GM23248 (cell line): ENCODE results near the gene ZC3HAV1.

Source experiments
- EZH2 ChIP-seq: fragments of 200-600 bp; sonication (generic); IDR thresholded peaks from 2 replicates; pipeline ENCODE4 v1.6.1; 2018; ENCODE audit warnings: antibody characterized with exemption, mild to moderate bottlenecking; ENCODE audit not compliant: insufficient read depth, poor library complexity, severe bottlenecking
- EZH2phosphoT487 ChIP-seq: fragments of 200-600 bp; sonication (generic); IDR thresholded peaks from 2 replicates; pipeline ENCODE4 v1.6.1; 2018; ENCODE audit warnings: antibody characterized with exemption, moderate library complexity, mild to moderate bottlenecking, low read depth; ENCODE audit not compliant: insufficient read depth

GRCh38 chr7:139152149-139152548, 42.6 kb upstream of the ZC3HAV1 start:
- TF ChIP-seq EZH2 (no peak), EZH2phosphoT487 (no peak)
